ENCODE measurements around the gene TBXA2R.

GRCh38 chr19:3622224-3622623 lies 15.5 kb upstream of the TBXA2R start:
- TF ChIP-seq POLR2A (IDR thresholded peaks at IDR 0.05; ENCODE audit: control extremely low read depth in 1 of 2, low read depth in 2 of 2, low read length in 2 of 2) (no peak), EP300 (IDR thresholded peaks at IDR 0.05; ENCODE audit: borderline replicate concordance in 1 of 2, low read depth in 2 of 2, low read length in 2 of 2) (no peak), CTCF (IDR thresholded peaks at IDR 0.05; ENCODE audit: control extremely low read depth in 1 of 3, insufficient read depth in 1 of 3, low read depth in 1 of 3, low read length in 3 of 3) (no peak)
